ENCODE data around the gene GALNT2. TPM values are rescaled to one million over a fixed set of nuclear protein-coding genes. Genes with fewer than 3 reads are reported as not detected.
A peak's percentile ranks its signal among the peaks of the same experiment; 100 is the strongest.

GALNT2 gene
- polyA plus RNA-seq, 3 donors from 2014 or later: 18.5 to 30.0 (median 22.5) TPM

DNA sequence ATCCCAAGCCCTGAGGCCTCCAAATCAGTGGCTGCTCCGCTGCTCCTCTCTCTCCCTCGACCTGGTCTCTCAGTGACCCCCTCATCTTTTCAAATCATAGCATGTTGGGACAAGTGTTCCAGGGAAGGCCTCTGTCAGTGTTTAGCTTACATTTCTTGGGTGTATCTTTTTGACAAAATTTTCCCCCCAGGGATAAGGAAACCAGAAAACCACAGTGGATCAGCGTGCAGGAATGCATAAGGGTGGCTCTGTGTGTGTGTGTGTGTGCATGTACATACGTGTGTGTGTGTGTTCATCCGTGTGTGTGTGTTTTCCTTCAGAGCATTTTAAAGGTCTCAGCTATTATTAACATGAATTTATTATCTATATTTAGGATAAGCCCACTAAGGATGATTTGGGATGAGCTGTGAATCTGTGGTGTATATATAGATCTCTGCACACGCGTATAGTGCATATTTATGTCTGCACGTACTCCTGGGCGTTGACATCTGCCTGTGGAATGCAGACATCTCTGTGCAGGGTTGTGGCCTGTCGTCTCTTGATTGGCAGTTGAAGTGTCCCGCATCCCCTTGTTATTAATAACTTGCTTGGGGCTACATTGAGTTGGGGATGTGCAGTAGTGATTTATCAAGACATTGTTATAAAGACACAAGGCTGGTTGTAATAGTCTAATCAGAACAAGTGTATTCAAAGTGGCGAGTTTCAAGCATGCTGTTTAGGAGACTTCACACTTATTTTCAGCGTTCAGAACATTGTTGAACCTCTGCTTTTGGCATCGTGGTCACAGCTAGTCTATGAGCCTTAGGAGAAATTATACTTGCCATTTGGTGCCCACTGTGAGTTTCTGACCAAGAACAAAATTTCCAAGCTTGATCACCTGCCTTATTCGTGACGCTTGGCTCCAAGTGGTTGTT, 55.6 kb downstream of the GALNT2 start:
- Mint-ChIP-seq H3K9me3 (no peaks in the 10 kb centered on the region), H3K36me3 (peaks cover 0 to 7% (median 0%) of the 10 kb centered on the region in 3 donors), H3K4me1 (peaks cover 64 to 85% of the 10 kb centered on the region in 2 donors), H3K27me3 (ENCODE audit: low read depth in 3 of 3) (peaks cover 0 to 15% (median 3%) of the 10 kb centered on the region in 3 donors), H3K4me3 (peak overlapping the region in 2 of 5 donors; percentile 3 to 10), H3K27ac (peak overlapping the region; percentile 51 to 96 (median 92))
- DNase-seq: no peak

- Mint-ChIP-seq H3K4me1 (peaks cover 65 to 85% of the 10 kb centered on the region in 2 donors), H3K27me3 (ENCODE audit: low read depth in 3 of 3) (peaks cover 0 to 15% (median 4%) of the 10 kb centered on the region in 3 donors), H3K36me3 (peaks cover 0 to 7% (median 0%) of the 10 kb centered on the region in 3 donors), H3K27ac (peak overlapping the region; percentile 87 to 96 (median 92)), H3K4me3 (peak overlapping the region; percentile 66 to 77 (median 69)), H3K9me3 (no peaks in the 10 kb centered on the region)
- peak; percentile 70 to 76 (median 76) for DNase-seq
These were observed 56.5 kb downstream of the GALNT2 start for GRCh38 chr1:230123280-230124185.

DNA sequence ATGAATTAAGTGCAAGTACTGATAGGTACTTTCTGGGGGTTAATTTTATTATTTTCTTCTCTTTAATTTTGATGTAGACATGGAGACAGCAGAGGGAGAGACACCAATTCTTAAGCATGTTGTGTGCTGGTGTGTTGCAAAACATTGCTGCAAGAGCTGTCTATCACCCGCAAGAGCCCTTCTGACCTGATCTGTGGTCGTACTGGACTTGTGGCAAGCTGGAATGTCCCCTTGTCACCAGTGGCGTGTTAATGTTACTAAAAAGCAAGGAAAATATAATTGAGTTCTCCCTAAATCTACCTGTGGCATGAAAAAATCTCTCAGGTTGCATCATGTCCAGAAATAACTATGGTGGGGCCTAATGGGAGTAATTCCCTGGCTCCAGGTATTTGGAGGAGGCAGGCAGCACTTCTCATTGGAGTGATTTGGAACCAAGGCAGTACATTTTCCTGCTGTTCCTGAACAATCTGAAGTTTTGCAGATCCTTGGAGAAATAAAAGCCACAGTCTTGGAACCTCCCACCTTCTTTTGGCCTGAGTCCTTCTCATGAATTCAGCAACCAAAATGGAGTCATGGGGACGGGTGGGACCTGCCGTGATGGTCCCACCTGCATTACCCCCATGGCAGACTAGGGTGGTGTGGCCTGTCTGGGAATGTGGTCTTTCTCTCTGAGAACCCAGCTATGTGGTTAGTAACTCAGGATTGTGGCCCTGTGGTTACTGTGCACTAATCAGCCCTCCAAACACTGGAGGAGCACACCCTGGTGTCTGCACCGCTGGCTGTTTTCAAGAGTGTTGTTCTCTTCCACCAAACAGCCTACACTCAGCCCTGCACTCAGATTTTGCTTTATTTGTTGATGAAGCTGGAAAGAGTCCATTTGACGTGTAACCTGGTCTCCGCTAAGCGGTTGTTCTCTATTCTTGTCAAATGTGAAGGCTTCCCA, 57.4 kb downstream of the GALNT2 start:
- DNase-seq: peak; percentile 42 to 67 (median 55)
- H3K27ac Mint-ChIP-seq: peak overlapping the region; percentile 87 to 96 (median 92)
- H3K27me3 Mint-ChIP-seq (ENCODE audit: low read depth in 3 of 3): peaks cover 0 to 15% (median 5%) of the 10 kb centered on the region in 3 donors
- H3K9me3 Mint-ChIP-seq: no peaks in the 10 kb centered on the region
- H3K4me1 Mint-ChIP-seq: peaks cover 68 to 85% of the 10 kb centered on the region in 2 donors
- H3K36me3 Mint-ChIP-seq: peaks cover 0 to 7% (median 0%) of the 10 kb centered on the region in 3 donors
- peak overlapping the region; percentile 66 to 77 (median 69) for H3K4me3 Mint-ChIP-seq

DNA sequence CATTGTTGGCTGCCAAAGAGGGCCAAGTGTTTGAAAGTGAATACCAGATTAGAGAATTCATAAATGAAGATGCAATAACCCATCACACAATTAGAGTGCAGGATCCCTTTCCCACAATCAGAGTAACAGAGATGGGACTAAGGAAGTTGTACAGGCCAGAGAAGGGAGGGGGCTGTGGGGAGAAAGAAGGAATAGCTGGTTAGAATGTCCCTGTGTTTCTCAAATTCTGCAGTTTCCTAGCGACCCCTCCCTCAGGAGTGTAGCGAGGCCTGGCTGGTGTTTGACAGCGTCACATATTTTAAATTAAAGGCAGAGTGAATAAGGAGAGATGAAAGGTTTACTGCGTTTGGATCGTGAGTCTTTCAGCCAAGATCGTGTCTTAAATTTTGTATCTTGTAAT, 58.1 kb downstream of the GALNT2 start:
- peak overlapping the region; percentile 87 to 96 (median 92) for H3K27ac Mint-ChIP-seq
- peaks cover 0 to 15% (median 5%) of the 10 kb centered on the region in 3 donors for H3K27me3 Mint-ChIP-seq (ENCODE audit: low read depth in 3 of 3)
- no peaks in the 10 kb centered on the region for H3K9me3 Mint-ChIP-seq
- no peak for DNase-seq
- H3K36me3 Mint-ChIP-seq: peaks cover 0 to 7% (median 2%) of the 10 kb centered on the region in 3 donors
- peaks cover 72 to 88% of the 10 kb centered on the region in 2 donors for H3K4me1 Mint-ChIP-seq
- H3K4me3 Mint-ChIP-seq: peak overlapping the region; percentile 26 to 77 (median 67)

GRCh38 chr1:230125640-230126528, 58.8 kb downstream of the GALNT2 start:
- DNase-seq: no peak
- Mint-ChIP-seq H3K9me3 (no peaks in the 10 kb centered on the region), H3K4me3 (peak overlapping the region; percentile 38 to 77 (median 73)), H3K36me3 (peaks cover 0 to 3% (median 2%) of the 10 kb centered on the region in 3 donors), H3K27me3 (ENCODE audit: low read depth in 3 of 3) (peaks cover 0 to 15% (median 5%) of the 10 kb centered on the region in 3 donors), H3K4me1 (peaks cover 72 to 84% of the 10 kb centered on the region in 2 donors), H3K27ac (peak overlapping the region; percentile 25 to 96 (median 90))

GRCh38 chr1:230126529-230127104, 59.6 kb downstream of the GALNT2 start:
- no peak for DNase-seq
- Mint-ChIP-seq H3K36me3 (peaks cover 0 to 3% (median 0%) of the 10 kb centered on the region in 3 donors), H3K27me3 (ENCODE audit: low read depth in 3 of 3) (peaks cover 0 to 13% (median 5%) of the 10 kb centered on the region in 3 donors), H3K4me3 (peak overlapping the region; percentile 56 to 77 (median 73)), H3K27ac (peak overlapping the region in 5 of 6 donors; percentile 87 to 96 (median 93)), H3K4me1 (peaks cover 71 to 78% of the 10 kb centered on the region in 2 donors), H3K9me3 (no peaks in the 10 kb centered on the region)

GRCh38 chr1:230127105-230128054, 60.3 kb downstream of the GALNT2 start:
- Mint-ChIP-seq H3K4me1 (peaks cover 72 to 77% of the 10 kb centered on the region in 2 donors), H3K36me3 (peaks cover 0 to 3% (median 0%) of the 10 kb centered on the region in 3 donors), H3K4me3 (peak overlapping the region; percentile 56 to 77 (median 73)), H3K27ac (peak overlapping the region in 5 of 6 donors; percentile 77 to 90 (median 81)), H3K27me3 (ENCODE audit: low read depth in 3 of 3) (peaks cover 0 to 13% (median 5%) of the 10 kb centered on the region in 3 donors), H3K9me3 (no peaks in the 10 kb centered on the region)
- DNase-seq: peak; percentile 43 to 57 (median 52)

DNA sequence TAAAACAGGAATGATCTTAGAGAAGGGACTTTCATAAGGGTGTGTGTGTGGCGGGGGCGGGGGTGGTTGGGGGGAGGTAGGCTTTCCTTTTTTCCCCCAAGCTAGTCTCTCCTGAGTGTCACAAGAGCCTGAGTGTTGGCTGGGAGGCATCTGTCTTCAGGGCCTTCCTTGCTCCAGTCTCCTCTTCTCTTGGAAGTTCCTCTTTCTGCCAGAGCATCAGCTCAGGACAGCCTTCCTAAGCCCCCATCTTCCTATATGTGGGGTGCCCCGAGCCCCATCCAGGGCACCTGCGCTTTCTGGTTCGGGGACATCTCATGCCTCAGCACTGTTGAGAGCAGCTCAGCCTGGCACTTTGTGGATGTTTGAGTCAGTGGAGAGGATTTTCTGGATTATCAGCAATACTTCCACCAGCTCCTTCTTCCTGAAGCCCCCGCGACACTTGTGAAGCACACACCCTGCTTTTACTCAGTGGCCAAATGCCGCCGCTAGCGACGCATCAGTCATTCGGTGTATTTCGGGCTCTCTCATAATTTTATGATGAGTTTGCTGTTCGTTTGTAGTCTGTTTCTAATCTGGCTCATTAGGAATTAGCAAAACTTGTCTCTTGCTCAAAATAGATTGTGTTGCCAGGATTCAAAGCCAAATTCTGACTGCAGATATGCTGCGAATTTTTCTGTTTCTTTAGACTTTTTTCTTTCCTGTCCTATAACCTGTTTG, 61.7 kb downstream of the GALNT2 start:
- Mint-ChIP-seq H3K27me3 (ENCODE audit: low read depth in 3 of 3) (peaks cover 0 to 13% (median 5%) of the 10 kb centered on the region in 3 donors), H3K9me3 (no peaks in the 10 kb centered on the region), H3K36me3 (peaks cover 0 to 3% (median 0%) of the 10 kb centered on the region in 3 donors), H3K27ac (peak overlapping the region in 4 of 6 donors; percentile 5 to 67 (median 50)), H3K4me1 (peaks cover 66 to 77% of the 10 kb centered on the region in 2 donors), H3K4me3 (peak overlapping the region in 2 of 5 donors; percentile 13 to 28)
- DNase-seq: no peak

DNA sequence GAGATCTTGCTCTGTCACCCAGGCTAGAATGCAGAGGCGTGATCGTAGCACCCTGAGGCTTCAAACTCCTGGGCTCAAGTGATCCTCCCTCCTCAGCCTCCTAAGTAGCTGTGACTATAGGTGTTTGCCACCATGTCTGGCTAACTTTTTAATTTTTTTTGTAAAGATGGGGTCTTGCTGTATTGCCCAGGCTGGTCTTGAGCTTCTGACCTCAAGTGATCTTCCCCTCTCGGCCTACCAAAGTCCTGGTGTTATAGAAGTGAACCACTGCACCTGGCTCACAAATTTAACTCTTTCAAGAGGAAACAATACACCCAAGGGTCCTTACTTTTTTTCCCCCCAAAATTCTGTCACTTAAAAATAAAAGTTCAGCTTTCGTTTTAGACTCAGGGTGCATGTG, 62.3 kb downstream of the GALNT2 start:
- Mint-ChIP-seq H3K36me3 (peaks cover 0 to 3% (median 0%) of the 10 kb centered on the region in 3 donors), H3K4me3 (no peak overlapping the region), H3K9me3 (no peaks in the 10 kb centered on the region), H3K27ac (peak overlapping the region in 2 of 6 donors; percentile 46 to 55), H3K27me3 (ENCODE audit: low read depth in 3 of 3) (peaks cover 0 to 14% (median 5%) of the 10 kb centered on the region in 3 donors), H3K4me1 (peaks cover 61 to 75% of the 10 kb centered on the region in 2 donors)
- no peak for DNase-seq
